Sciatic nerve (tissue), 2 donors: ENCODE data around the gene DHFR. TPM values are rescaled to one million over a fixed set of nuclear protein-coding genes. Genes with fewer than 3 reads are reported as not detected.
"Not testable (repeated sequence)": the region's sequence is repeated elsewhere in the genome, so short reads cannot be mapped to it uniquely, and the experiment has no call there.

Experiments used
- ATAC-seq: fragments of 200-7000 bp; cut with Tn5 transposase; one replicate; pipeline ENCODE4 v1.9.1; 2020; ENCODE audit warnings: mild to moderate bottlenecking, moderate library complexity
- DNase-seq: peaks from one replicate; pipeline ENCODE4 v3.0.0-alpha.2; 2020; ENCODE audit warnings: low spot score
- intact Hi-C: fragments of 100-400 bp; cut with DNase I; formaldehyde crosslinking; loops from one replicate; pipeline ENCODE4 v1.14.2; 2022
- total RNA-seq: library from RNA; stranded (reverse); fragmentation: NEBNext Ultra II Directional; extraction: Animal tissue kit (Norgen Biotek cat#: 25700); gene quantifications from one replicate; pipeline ENCODE4 v1.2.1, GENCODE V29; 2021
- donor health status: DM: no; HTN: no; CAD: no.
- donor health status: DM: no; HTN: no; CAD: no.

Gene DHFR
- total RNA-seq: 13.3 TPM

DNA sequence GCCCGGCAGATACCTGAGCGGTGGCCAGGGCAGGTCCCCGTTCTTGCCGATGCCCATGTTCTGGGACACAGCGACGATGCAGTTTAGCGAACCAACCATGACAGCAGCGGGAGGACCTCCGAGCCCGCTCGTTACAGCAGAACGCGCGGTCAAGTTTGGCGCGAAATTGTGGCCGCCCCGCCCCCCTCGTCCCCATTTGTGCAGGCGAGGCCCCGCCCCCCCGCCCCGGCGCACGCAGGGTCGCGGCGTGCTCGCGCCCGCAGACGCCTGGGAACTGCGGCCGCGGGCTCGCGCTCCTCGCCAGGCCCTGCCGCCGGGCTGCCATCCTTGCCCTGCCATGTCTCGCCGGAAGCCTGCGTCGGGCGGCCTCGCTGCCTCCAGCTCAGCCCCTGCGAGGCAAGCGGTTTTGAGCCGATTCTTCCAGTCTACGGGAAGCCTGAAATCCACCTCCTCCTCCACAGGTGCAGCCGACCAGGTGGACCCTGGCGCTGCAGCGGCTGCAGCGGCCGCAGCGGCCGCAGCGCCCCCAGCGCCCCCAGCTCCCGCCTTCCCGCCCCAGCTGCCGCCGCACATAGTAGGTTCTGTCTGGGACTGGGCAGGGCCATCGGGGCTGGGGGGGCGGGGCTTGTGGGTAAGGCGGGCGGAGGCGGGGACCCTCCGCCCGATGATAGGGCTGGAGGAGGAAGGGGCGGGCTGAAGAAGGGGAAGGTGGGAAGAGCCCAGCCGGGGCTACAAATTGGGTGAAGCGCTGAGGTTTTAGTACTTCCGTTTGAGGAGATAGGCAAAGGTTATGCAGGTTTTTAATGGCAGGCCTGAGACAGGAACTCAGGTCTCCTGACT lies at the start of gene DHFR, which contains the start of gene MSH3:
Gene DHFR, minus strand, starts transcription at position 593 of the 840 bp plus-strand sequence. Its CDS starts 494 bp downstream, at position 99.
Gene MSH3, plus strand, starts transcription at position 262 of the 840 bp plus-strand sequence. Its CDS starts 76 bp downstream, at position 338.
- DNase-seq (peak; percentile 92), ATAC-seq (peak; percentile 88)
- intact Hi-C loops: no loop called here

DNA sequence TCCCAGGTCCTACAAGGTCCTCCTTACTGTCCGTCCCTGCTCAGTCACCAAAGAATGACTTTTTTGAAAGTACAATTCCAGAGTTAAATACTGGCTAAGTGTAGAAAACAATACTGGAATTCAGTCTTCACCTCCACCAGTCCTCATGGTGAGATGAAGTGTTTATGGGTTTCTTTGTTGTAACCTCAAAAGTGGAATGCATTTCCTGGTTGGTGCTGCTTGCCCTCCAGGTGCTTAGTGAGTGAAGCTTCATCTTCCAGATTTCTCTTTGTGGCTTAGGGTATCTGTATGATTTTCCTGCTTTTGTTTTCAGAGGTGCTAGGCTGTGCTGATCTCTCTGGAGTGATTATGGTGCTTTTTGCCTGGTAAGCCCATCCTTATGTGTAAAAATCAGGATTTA lies 49.4 kb upstream of the DHFR start:
- no peak for ATAC-seq
- intact Hi-C loops: no loop called here
- no peak for DNase-seq

DNA sequence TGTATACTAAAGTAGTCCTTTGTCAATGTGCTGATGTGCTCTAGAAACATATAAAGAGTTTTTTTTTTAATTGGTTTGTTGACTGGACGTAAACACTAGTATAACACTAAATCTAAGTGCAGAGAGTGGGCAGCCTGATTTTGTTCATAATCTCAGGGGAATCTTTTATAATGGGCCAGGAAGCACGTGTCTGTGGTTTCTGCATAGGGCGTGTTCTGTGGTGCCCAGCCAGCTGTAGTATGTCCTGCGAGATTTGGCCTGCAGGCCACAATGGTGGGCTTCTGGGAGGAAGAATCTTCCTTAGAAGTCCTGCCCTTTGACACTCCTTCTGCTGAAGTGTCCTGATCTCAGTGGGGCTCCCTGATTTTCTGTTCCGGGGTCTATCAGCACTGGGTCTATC lies 49.0 kb upstream of the DHFR start:
- DNase-seq (no peak), ATAC-seq (peak; percentile 83)
- intact Hi-C loops: no loop called here

DNA sequence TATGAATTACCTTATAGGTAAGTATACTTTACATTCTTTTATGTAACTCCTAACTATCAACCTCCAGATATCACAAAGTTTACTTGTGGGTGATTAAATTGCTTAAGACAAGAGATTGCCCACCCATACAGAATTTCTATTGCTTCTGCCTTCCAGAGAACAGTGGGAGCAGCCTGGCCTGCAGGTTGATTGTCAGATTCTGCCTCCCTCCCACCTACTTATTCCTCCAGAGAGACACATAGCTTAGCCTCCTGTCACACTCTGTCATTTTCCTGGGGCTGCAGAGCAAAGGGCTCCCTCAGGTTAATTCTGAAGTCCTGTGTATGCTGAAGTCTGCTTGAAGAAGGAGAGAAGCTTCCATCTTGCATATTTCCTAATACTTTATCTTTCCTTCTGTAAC lies 48.5 kb upstream of the DHFR start:
- no peak for DNase-seq
- ATAC-seq: no peak
- intact Hi-C loops: no loop called here

DNA sequence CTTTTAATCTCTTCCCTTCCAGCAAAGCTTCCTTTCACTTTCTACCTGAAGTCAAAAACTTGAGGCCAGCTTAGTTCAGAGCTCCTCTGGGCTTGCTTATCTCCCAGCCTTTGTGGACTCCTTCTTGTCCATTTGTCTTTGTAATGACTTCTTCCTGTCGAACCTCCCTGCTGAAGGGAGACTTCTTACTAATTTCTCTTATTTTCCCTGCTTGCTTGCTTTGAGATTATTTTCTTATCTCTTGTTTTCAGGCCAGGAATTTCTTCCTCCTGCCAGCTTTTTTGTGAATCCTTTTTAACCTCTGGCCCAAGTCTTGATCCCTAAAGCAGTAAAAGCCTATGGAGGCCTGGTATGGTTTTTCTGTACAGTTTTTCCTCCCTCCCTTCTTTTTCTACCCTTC lies 46.8 kb upstream of the DHFR start:
- ATAC-seq: no peak
- intact Hi-C loops: no loop called here
- DNase-seq: no peak

DNA sequence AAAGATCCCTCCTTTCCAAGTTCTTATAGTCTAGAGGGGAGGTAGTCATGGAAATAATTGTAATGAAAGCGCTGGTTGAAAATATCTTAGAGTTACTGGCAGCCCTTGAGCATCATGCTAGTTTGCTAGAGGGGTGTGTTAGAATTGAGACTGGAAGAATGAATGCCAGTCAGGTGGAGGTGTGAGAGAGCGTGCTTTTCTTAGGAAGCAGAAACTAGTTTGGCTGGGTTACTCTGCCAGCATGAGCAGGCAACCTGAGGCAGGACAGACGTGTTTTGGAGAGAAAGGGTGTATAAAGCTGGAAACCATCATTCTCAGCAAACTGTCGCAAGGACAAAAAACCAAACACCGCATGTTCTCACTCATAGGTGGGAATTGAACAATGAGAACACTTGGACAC lies 43.6 kb upstream of the DHFR start:
- ATAC-seq (no peak), DNase-seq (no peak)
- intact Hi-C loops: no loop called here

DNA sequence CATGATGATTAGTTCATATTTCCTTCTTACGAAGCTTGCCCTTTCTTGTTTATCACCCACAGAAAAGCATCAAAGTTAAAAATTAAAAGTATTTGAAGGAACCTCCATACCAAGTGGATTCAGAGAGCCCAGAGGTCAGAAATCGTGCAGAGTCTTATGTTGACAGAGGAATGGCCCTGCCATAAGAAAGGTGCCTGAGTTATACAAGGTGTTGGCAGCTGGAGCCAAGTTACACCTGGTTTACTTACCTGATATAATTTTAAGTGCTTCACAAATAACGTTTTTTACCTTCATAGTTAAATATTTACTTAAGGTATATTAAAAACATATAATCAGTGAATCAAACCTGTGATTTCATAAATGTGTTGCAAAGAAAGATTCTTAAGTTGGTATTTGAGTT lies 42.3 kb upstream of the DHFR start:
- intact Hi-C loops: no loop called here
- no peak for ATAC-seq
- DNase-seq: no peak

DNA sequence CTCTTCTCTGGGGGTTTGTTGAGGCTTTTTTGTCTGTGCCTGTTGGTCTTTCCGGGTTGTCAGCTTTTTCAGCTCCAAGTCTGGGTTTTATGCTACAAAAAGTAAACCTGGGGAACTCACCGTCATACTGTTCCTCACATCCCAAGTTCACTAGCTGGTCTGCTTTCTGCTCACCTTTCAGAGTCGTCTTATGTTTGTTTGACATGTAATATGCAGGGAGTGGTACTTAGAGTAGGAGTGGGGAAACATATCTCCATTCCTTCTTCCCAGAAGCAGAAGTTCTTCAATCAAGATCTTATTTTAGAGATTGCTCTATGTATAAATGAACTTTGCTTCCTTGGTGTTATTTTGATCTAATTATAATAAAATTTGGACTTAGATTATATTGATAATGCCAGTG lies 41.7 kb upstream of the DHFR start:
- ATAC-seq: no peak
- DNase-seq: no peak
- intact Hi-C loops: no loop called here

DNA sequence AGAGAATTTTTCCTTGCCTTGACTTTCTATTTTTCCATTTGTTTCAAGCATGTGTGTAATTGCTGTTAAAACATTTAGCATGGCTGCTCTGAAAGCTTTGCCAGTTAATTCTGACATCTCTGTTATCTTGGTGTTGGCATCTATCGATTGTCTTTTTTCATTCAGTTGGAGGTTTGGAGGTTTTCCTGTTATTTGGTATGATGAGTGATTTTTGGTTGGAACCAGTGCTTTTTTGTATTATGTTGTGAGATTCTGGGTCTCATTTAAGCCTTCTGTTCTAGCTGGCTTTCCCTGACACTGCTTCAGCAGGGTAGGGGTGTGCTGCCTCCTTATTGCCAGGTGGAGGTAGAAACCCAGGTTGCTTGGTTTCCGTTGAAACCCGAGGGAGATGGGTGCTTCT lies 40.9 kb upstream of the DHFR start:
- DNase-seq (no peak), ATAC-seq (no peak)
- intact Hi-C loops: no loop called here

DNA sequence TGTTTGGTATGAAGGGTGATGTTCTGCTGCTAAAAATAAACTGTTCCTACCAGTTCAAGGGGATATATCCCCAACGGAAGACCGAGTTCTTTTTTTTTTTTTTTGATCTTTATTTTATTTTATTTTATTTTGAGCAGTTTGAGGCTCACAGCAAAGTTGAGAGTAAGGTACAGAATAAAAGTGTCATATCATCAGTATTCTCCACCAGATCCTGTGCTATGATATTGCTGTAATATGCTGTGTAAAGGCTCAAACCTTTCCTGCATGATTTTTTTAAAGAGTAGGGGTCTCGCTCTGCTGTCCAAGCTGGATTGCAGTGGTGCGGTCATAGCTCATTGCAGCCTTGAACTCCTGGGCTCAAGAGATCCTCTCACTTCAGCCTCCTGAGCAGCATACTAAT lies 34.8 kb upstream of the DHFR start:
- no peak for DNase-seq
- ATAC-seq: no peak
- intact Hi-C loops: no loop called here

DNA sequence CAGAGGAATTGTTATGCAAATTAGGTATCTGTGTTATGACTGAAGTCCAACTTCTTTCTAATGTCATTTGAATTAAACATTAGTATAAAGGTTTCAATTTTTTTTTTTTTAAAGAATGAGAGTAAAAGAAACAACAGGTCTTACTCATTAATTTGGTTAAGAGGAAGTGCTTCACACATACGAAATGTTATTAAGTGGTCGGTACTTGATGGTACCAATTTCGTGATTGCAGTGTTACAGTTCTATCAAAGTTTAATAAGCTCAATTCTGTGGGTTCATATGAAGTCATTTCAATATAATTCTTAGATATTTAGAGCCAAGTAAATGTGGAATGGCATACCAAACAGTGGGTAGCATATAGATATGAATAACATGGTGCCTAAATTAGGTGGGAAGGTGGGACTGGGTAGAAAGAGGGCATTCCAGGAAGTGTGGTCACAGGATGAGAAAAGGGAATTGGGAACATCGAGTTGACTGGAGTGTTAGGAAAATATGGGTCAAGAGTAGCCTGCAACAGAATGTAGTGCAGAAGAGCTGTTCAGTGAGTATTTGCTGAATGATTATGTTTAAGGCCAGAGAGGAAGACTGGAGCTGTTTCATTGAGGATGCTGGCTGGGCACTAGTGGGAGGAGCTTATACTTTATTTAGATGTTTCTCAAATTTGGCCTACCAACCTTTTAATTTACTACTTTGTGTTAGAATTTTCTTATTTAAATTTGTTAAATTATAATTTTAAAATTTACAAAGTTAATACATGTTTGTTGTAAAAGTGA lies 34.1 kb upstream of the DHFR start:
- DNase-seq (no peak), ATAC-seq (no peak)
- intact Hi-C loops: no loop called here

DNA sequence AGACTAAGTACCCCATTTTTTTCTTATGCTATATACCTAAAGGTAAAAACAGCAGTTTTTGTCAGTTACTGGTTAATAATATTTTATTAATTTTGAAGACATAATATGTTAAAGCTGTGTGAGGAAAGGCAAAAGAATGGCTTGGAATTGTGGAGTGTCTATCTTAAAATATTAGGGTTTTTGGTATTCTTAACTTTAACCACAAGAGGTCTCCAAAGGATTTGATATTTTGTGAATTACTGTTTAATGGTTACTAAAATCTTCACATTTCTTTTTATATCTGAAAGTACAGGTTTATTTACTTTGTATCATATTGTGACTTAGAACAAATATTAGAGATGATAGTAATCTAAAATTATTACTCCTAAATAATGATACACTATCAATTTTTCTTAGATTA lies 32.0 kb upstream of the DHFR start:
- intact Hi-C loops: no loop called here
- ATAC-seq (no peak), DNase-seq (no peak)

DNA sequence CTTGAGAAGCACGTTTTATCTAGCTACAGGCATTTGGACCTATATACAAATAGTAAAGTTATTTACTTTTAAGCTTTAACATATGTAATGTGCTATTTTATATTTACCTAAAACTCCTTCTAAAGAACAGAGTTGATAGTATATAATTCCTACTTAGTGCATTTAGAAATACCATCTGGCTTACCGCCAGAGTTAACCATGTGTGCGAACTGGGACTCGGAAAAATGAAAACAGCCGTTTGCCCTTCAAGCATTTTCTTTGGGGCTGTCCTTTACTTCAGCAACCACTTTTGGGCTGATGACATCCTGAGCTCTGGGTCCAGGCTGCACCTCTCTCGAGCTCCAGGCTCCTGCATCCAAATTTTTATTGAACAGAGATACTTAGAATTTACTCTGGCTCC lies 21.9 kb upstream of the DHFR start:
- DNase-seq (no peak), ATAC-seq (no peak)
- intact Hi-C loops: no loop called here

DNA sequence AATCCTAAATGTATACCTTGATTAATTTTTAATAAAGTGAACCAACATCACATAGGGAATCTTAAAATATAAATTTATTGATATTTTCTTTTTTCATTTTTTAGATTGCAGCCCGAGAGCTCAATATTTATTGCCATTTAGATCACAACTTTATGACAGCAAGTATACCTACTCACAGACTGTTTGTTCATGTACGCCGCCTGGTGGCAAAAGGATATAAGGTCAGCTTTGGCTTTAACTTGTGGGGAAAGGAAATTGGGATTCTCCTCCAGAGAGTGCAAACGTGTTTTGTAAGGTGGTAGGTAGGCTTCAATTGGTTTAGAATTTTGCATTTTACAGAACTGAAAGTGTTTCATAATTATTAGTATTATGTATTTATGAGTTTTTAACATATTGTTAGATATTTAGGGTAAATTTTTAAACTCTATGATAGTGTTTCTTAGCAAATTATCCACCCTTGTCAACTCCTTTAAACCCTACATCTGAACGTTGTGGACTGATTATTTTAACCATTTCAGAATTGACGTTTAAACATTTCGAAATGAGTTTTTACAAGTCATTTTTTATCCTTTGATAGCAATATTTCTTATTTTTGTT lies 17.5 kb upstream of the DHFR start:
- intact Hi-C loops: no loop called here
- ATAC-seq (peak; percentile 75), DNase-seq (peak; percentile 84)

DNA sequence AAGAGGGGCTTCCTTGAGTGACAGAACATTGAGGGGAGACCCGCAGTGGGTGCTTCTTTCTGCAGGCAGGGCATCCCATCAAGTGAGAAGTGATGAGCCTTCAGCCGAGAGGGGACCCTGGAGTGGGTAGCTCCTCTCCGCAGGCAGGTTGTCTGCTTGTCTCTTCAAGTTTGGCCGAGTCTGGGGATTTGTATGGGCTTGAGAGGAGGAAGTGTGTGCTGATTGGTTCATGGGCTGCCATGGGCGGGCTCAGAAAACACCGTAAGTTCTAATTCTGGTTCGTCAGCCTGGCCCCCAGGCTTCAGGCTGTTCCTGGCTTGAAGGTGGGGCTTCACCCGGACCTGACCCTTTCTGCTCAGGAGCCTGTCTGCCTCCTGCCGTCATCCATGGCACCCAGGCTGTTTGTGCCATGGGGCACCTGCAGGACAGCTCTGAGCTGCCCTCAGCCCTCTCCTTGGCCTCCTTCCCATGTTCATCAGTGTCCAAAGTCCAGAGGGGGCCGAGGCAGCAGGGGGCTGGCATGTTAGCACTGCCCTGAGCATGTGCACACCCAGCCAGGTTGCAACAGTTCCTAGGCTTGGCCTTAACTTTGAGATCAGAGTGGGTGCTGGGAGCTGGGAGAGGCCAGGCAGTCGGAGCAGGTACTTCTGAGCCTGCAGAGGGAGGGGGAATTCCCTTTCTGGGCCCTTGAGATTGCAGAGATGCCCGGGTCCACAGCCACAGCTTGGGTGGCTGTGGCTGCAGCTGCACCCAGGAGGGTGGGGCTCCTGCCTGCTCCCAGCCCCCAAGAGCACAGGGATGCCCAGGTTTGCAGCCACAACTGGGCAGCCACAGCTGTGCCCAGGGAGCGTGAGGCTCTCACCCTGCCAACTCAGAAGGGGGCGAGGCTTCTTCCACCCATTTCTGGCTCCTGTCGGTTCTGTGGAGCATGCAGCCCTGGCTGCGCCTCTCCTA lies 13.5 kb upstream of the DHFR start:
- ATAC-seq: peak; percentile 43
- intact Hi-C loops: no loop called here

DNA sequence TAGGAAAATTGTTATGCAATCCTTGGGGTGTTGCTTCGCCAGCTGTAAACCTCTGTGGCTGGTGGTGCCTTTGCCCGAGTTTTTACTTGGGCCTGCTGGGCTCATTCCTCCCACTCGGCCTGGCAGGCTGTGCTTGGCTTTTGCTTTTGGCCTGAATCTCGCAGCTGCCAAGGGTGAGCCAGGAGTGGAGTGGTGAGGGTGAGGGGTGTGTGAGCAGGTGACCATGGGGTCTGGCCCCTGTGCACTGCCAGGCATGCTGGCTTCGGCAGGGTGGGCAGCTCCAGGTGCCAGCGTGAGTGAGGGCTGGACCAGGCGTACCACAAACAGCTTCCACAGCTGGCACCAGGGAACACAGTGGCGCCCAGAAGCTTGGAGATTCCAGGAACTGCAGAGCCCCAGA lies 12.6 kb upstream of the DHFR start:
- ATAC-seq: peak; percentile 38
- intact Hi-C loops: no loop called here
- DNase-seq: no peak

More for the DNA sequence above, 13.5 kb upstream of the DHFR start:
- no peak for DNase-seq

DNA sequence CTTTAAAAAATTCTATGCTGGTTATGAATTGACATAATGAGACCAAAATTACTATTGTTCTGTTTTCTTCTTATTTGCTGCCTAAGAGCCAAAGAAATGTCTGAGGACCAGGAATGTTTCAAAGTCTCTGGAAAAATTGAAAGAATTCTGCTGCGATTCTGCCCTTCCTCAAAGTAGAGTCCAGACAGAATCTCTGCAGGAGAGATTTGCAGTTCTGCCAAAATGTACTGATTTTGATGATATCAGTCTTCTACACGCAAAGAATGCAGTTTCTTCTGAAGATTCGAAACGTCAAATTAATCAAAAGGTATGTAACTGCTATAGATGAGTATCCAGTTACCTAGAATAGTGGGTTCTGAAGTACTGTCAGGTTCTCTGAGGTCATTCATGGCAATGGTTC lies 10.3 kb upstream of the DHFR start:
- intact Hi-C loops: no loop called here
- DNase-seq: no peak
- ATAC-seq: no peak

DNA sequence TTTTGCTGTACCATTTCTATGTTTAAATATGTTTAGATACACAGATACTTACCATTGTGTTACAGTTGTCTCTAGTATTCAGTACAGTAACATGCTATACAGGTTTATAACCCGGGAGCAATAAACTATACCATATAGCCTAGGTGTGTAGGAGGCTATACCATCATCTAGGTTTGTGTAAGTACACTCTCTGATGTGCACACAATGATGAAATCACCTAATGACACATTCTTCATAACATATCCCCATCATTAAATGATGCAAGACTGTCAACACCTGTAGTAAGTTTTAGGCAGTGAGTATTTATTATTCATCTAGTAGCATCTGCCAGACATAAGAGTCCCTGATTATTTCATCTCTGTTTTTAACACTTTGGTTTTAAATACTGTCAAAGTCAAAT lies 7.3 kb upstream of the DHFR start:
- no peak for DNase-seq
- no peak for ATAC-seq
- intact Hi-C loops: no loop called here

DNA sequence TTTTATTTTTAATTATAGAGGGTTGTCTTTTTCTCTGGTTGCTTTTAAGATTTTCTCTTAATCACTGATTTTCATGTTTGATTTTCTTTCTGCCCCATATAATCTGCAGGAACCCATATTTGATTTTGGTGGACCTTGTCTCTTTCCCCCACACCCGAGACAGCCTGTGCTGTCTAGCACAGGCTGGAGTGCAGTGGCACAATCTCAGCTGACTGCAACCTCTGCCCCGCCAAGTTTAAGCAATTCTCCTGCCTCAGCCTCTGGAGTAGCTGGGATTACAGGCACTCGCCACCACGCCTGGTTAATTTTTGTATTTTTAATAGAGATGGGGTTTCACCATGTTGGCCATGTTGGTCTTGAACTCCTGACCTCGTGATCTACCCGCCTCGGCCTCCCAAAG lies 5.9 kb upstream of the DHFR start:
- DNase-seq, ATAC-seq, intact Hi-C loops: not testable (repeated sequence)
